ENCODE results near the gene LSM5.
"Not testable (repeated sequence)": the region's sequence is repeated elsewhere in the genome, so short reads cannot be mapped to it uniquely, and the experiment has no call there.

The LSM5 gene

DNA sequence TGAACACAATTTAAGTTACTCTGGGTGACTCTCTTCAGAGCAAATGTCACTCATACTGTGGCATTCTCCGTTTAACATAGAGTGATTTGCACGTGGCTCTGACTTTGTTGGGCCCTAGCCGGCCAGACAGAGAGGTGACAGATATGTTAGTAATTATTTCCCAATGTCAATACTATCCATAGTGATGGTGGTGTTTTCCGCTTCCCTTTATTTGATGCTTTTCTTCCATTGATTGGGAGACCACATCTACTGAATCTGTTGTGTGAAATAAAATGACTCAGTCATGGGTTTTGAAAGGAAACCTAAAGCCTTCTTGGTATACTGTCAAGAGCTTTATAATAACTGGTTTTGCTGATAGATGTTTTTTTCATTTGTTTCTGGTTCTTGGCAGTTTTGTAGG is 12.5 kb upstream of the LSM5 start:
- peak in 1 of 2 experiments; percentile 24 for DNase-seq

DNA sequence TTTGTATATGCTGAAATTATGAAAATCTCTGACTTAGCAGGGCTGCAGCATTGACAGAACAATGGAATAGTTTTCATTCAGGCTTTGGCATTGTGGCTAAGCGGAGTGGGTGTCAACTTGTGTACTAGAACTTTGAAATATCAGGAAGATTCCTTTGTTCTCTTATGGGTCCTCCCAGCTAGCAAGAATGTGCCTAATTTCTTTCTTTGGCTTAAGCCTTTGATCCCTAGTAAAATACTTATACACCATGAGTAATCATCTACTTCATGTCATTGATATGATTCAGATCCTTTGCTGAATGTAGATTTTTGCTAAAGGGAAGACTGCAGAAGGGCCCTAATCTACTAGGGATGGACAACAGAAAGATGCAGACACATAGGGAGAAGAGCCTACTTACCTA is 11.3 kb upstream of the LSM5 start:
- no peak for DNase-seq

DNA sequence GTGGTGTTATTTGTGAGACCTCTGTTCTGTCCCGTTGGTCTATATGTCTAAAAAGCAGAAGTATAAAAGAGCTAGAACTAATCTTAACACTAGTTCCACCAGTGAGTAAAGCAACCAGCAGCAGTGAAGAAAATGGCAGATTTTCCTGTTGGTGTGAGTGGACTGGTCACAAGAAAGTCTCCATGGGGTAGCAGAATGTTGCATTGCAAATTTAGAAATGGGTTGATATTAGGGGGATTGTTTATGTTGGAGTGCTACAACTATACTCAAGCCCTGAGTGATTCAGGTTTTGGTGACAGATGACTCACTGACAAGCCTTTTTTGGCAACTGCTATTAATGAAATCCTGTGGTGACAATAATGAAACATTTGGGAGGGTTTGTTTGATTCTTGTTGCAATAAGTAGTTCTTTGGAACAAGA is 10.8 kb upstream of the LSM5 start:
- DNase-seq, result no peak

DNA sequence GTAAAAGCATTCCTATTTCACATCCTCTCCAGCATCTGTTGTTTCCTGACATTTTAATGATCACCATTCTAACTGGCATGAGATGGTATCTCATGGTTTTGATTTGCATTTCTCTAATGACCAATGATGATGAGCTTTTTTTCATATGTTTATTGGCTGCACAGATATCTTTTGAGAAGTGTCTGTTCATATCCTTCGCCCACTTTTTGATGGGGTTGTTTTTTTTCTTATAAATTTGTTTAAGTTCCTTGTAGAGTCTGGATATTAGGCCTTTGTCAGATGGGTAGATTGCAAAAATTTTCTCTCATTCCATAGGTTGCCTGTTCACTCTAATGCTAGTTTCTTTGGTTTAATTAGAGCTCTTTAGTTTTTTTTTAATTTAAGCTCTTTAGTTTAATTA is 10.0 kb upstream of the LSM5 start:
- DNase-seq, result not testable (repeated sequence)

DNA sequence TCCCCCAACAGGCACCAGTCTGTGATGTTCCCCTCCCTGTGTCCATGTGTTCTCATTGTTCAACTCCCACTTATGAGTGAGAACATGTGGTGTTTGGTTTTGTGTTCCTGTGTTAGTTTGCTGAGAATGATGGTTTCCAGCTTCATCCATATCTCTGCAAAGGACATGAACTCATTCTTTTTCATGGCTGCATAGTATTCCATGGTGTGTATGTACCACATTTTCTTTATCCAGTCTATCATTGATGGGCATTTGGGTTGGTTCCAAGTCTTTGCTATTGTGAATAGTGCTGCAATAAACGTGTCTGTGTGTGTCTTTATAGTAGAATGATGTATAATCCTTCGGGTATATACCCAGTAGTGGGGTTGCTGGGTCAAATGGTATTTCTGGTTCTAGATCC is 9.6 kb upstream of the LSM5 start:
- not testable (repeated sequence) for DNase-seq

DNA sequence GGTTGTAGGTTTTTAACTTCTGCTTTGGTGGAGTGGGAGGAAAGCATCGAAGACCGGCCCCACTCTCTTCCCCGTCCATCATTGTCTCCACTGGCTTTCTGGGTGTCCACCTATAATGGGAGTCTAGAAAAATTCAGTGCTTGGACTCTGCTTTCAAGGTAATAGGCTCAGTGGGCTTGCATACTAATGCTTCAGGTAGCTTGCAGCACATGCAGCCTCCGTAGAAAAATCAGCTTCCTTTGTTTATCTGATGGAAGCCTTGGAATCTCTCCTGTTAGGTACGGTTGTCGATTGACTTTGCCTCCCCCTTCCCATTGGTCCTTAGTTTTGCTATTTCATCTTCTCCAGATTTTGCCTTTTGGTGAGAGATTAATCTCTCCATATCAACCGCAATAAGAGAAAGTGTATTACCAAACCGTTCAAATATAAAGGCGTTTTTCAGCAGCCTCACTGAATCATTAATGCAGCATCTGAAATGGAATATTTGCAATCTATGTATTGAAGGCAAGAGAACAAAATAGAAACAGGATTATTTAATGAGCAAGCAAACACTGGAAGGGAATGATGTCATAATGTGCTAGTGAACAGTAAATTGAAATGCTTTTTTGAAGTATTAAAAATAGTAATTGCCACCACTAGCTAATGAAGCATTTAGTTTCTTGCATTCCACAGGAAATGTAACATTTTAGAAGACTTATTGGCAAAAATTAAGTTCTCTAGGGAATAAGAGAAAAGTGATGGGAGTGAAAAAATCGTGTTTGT is 6.1 kb upstream of the LSM5 start:
- no peak for DNase-seq

DNA sequence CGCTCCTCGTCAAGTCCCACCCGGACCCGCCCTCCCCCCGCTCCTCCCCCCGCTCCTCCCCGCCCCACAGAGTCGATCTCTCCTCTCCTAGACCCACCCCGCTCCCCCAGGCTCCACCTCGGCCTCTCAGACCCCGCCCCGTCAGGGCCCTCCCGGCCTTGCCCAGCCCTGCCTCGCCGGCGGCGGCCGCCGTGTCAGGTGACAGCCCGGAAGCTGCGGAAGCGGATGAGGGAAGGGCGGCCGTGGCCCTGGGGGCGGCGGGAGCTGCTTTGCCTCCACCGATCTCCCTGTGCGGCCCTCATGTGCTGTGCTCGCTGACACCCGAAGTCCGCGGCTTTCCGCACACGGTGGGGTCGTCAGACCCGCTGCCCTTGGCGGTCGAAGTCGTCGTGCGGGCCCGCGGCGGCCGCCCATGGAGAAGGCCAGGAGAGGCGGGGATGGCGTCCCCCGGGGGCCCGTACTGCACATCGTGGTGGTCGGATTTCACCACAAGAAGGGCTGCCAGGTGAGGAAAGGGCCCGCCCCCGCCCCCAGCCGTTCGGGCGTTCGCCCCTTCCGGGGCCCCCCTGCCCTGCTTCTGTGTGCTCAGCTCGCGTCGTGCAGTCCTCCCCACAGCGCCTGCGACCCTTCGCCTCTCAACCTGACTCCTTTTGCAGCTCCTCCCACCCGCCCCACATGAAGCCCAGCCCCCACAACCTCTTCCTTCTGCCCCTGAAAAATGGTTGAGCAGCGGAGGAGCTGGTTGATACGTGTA is 5.3 kb upstream of the LSM5 start, which contains the start of gene AVL9:
Gene AVL9, plus strand, starts transcription at position 192 of the 754 bp plus-strand sequence. Its CDS starts 221 bp downstream, at position 413.
- peak; percentile 98 to 99 for DNase-seq

DNA sequence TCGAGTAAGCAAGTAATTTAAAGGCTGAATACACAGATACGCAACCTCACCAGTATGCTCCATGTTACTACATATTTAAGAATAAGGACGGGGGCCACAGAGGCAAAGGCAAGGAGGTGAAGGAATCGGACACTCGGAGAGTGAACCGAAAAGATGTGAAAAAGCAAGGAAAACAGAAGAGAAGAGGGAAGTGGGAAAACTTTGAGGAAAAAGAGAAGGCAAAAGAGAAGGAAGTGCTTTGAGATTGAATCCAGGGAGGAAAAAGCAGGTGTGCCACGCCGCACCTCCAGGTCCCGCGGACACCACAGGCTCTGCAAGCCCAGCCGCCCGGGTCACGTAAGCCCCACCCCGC is 4.7 kb upstream of the LSM5 start:
- DNase-seq, result no peak

DNA sequence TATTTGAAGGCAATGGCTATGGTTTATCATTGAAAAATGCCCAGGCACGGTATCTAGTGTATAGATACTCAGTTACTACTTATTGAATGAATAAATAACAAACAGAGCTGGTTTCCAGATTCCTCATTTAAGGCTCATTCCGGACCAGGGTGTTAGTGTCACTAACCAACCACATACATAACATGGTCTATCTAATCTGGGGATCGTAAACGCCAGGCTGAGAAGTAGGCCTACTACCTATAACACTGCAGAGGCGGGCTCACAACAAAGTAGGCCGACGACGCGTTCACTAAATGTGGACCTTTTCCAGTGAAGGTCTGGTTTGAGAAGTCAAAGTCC is 423 bp downstream of the LSM5 start:
- no peak for DNase-seq

DNA sequence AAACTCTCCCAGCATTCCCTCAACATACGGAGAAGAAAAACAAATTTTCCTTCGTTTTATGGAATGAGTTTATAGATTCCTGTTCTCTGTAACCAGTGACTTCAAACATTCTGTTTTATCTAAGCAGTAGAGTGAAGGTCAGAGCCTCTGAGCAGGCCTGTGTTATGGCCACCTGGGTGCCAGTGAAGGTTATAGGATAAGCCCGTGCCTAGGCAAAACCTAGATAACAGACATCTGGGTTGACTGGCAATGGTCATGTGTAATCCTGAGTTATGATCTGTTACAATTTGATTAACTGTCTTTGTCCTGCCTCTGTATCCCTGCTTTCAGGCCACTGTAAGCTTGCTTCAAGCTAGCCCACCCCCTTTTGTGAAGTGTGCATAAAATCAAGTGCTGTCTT is 8.3 kb downstream of the LSM5 start:
- no peak for DNase-seq

DNA sequence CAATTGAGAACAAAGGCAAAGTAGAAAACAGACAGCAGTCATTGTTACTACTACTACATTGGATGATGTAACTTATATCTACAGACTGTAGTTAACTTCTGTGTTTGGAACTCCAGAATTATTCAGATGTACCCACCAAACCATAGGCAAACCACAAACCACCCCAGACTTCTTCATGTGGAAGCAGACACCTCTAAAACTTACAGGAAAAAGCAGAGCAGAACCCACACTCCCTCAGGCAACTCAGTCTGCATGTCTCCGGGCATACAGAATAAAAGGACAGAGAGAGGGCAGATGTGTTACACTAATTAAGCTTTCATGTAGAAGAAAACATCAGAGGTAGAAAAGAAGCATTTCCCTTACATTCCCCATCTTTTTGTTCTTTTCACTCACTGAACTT is 9.0 kb downstream of the LSM5 start:
- DNase-seq, result no peak

DNA sequence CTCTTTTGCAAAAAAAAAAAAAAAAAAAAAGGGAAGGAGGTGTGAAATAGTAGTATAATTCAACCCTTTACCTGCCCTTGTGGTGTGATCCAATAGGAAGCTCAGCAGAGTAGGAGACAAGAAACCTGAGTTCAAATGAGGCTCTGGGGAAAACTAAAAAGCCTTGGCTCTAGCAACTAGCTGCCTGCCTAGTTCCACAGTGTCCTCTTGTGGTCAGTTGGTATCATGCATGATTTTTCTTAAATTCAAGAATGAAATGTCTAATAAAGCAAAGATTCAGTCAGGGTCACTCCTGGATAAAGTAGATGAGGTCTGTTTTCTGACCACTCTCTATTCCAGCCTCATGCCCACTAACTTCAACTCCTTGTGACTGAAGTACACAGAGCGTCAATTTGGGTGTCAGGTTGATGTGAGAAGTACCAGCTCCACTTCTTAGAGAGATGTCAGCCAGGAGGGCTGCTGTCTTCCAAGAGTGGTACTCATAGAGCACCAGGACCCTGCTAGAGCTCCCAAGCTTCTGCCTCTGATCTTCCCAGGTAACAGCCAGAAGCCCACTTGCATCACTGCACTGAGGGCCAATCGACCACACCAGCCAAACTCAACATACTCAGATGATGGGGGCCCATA is 10.5 kb downstream of the LSM5 start:
- DNase-seq, result no peak

DNA sequence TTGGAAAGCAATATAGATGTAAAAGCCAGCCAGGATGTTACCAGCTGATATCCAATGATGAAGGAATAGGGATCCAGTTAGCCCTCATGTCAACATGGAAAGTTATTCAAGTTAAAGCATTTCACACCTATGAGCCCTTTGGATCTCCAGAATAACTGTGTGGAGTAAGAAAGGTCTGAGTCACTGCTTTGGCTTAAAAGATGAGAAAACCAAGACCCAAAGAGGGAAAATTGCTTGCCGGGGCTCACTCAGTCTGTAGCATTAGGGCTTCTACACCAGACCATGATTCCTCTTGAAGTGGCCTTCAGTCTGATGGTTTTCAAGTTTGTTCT is 12.6 kb downstream of the LSM5 start:
- no peak for DNase-seq

DNA sequence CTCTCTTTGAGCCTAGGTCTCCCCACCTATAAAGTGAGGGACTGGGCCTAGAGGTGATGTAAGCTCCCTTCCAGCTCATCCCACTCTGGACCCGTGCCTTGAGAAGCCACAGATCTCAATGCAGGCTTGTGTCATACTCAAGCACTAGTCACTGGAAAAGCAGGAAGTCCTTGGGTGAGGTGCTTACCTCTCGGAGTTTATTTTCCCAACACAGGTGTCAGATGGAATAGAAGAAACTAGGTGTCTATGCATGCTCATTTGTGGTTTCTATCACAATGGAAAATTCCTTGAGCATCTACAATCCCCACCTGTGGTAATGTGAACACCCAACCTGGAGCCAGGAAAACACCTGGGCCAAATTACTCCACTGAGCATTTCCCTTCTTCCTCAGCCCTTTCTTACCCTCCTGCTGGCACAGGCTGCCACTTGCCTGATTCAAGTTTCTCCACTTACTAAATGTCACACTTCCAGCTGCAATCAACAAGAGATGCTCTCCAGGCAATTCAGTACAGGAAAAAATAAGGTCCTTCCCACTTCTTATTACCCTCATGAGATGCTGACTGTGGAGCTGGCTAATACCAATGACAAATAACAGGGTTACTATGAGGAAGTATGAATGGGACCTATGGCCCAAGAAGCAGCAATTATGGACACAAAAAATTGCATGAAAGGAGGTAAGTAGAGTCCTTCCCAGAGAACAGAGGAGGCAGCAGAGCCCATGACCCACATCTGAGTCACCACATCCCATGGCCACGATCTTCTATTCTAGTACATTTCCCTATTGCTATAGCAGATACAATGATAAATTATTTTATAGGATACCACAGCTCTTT is 13.1 kb downstream of the LSM5 start:
- no peak for DNase-seq

DNA sequence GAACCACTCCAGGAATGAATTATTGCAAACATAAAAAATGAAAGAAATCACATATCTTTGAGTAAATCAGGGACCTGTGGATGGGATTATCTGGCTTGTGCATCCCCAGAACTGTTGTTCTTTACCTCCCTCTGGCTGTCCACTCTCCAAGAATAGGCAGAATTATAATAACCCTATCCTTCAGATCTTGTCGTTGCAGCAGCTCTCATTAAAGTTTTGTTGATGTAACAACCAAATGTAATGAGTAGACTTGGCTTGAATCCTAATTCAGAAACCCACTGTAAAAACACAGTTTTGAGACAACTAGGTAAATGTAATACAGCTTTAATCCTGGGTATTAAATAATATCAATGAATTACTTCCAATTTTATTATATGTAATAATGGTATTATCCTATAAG is 16.2 kb downstream of the LSM5 start:
- DNase-seq, result no peak

DNA sequence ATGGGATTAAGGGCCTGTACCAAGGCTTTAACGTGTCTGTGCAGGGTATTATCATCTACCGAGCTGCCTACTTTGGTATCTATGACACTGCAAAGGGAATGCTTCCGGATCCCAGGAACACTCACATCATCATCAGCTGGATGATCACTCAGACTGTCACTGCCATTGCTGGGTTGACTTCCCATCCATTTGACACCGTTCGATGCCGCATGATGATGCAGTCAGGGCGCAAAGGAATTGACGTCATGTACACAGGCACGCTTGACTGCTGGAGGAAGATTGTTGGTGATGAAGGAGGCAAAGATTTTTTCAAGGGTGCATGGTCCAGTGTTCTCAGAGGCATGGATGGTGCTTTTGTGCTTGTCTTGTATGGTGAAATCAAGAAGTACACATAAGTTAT is 18.2 kb downstream of the LSM5 start:
- DNase-seq, result no peak

DNA sequence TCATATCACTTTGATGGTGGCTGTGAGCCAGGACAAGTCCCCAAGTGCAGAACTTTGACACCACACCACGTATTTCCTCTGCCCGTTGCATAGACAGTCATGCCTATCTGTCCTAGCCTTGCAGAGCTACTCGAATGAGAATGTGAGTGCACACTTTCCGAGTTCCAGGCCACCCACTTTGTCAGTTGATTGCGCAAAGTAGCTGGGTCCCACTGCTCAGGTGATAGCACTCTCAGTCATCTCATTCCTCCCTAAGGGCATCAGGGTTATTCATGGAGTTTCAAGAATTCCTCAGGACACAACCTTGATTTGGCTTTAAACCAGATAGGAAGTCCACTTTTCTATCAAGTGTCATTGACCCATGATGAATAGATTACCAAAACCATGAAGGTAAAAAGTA is 19.3 kb downstream of the LSM5 start:
- no peak for DNase-seq

DNA sequence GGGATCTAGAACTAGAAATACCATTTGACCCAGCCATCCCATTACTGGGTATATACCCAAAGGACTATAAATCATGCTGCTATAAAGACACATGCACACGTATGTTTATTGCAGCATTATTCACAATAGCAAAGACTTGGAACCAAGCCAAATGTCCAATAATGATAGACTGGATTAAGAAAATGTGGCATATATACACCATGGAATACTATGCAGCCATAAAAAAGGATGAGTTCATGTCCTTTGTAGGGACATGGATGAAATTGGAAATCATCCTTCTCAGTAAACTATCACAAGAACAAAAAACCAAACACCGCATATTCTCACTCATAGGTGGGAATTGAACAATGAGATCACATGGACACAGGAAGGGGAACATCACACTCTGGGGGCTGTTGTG is 20.2 kb downstream of the LSM5 start:
- not testable (repeated sequence) for DNase-seq

DNA sequence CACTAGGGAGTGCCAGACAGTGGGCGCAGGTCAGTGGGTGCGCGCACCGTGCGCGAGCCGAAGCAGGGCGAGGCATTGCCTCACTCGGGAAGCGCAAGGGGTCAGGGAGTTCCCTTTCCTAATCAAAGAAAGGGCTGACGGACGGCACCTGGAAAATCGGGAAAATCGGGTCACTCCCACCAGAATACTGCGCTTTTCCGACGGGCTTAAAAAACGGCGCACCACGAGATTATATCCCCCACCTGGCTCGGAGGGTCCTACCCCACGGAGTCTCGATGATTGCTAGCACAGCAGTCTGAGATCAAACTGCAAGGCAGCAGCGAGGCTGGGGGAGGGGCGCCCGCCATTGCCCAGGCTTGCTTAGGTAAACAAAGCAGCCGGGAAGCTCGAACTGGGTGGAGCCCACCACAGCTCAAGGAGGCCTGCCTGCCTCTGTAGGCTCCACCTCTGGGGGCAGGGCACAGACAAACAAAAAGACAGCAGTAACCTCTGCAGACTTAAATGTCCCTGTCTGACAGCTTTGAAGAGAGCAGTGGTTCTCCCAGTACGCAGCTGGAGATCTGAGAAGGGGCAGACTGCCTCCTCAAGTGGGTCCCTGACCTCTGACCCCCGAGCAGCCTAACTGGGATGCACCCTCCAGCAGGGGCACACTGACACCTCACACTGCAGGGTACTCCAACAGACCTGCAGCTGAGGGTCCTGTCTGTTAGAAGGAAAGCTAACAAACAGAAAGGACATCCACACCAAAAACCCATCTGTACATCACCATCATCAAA is 25.4 kb downstream of the LSM5 start:
- DNase-seq, result not testable (repeated sequence)

DNA sequence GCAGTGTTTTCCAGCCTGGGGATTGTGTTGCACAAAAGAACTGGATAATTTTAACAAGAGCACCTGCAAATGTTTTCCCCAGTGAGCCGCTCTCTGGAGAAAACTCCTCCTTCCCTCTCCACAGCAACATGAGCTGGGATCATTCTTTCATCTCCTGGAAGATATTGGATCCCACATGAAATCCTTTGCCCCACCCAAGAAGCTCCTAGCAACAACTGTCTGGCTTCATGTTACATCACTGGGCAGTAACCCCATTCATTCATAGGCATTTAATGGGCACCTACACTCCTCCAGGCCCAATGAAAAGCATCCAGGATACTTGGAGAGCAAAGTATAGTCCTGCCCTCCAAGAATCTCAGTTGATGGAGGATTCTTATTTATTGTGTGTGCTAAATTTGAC is 27.2 kb downstream of the LSM5 start:
- DNase-seq, result no peak

DNA sequence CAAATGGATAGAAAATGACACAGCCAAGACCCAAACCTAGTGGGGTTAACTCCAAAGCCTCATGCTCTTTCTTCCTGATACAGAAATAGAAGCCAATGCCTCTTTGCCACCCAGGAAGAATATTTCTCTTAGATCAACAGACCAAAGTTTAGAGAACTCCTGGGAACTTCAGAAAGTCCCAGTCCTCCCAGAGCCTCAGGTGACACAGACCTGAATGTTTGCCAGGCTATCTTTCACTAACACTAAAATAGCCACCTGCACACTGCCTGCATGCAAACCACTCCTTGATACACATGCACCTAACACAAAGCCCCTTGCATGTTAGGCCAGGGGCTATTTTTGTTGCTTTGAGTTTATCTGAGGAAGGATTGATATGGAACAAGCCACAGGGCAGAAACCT is 27.7 kb downstream of the LSM5 start:
- DNase-seq, result no peak

DNA sequence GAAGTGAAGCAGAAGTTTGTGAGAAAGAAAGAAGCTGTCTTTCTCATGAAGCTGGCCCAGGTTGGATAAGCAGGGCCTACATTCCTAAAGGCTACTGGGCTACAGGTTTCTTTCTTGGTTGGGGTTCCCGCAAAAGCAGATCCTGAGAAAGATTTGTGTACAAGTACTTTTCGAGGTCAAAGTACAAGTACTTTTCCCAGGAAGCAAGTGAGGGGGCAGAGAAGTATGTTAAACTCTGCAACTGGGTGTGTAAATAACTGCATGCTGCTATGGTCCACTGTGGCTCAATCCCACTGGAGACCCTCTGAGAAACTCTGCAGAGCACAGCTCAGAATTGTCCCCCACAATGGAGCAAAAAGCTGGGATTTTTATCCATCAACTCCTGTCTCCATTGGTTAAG is 28.7 kb downstream of the LSM5 start:
- no peak for DNase-seq

DNA sequence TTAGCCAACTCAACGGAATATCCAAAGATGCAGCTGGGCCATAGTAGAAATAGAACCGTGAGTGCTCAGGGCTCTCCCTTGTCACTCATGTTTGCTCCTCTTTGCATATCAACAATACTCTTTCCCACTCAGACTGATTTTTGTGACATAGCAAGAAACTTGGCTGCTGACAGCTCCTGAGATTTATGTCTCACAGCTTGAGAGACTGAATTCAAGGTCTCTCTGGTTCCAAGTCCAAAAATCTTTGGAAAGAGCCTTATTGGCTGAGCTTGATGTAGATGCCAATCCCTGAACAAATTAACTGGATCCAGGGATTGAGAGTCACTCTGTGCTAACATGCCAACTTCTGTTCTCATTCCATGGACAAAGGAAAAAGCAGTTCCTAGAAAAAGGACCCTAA is 30.4 kb downstream of the LSM5 start:
- DNase-seq, result no peak

All from stimulated activated CD4-positive, alpha-beta T cell treated with anti-CD3 and anti-CD28 coated beads, Interleukin-4, amount 100 ng/mL, for 4 hours (primary cell).